Measurements from ENCODE around the gene FIS1. TPM values are rescaled to one million over a fixed set of nuclear protein-coding genes. Genes with fewer than 3 reads are reported as not detected.
A peak's percentile ranks its signal among the peaks of the same experiment; 100 is the strongest.
"Not testable (repeated sequence)": the region's sequence is repeated elsewhere in the genome, so short reads cannot be mapped to it uniquely, and the experiment has no call there.

Gene FIS1
- total RNA-seq, 1 donor from 2014 or later: 326 TPM

- no peak for ATAC-seq
- intact Hi-C loops (cut with micrococcal nuclease): no loop called here
- no peak for DNase-seq
These were observed 21.0 kb upstream of the FIS1 start for GRCh38 chr7:101265622-101266516.

GRCh38 chr7:101264102-101264706 lies 19.3 kb upstream of the FIS1 start:
- DNase-seq: peak; percentile 48
- intact Hi-C loops (cut with micrococcal nuclease): not testable (repeated sequence)
- peak; percentile 99 for ATAC-seq

GRCh38 chr7:101258243-101258731 lies 13.4 kb upstream of the FIS1 start:
- DNase-seq (no peak), ATAC-seq (no peak)
- intact Hi-C loops (cut with micrococcal nuclease): no loop called here

- intact Hi-C loops (cut with micrococcal nuclease): no loop called here
- no peak for DNase-seq
- no peak for ATAC-seq
These were observed 10.9 kb upstream of the FIS1 start for GRCh38 chr7:101255796-101256195.

GRCh38 chr7:101253199-101253598 lies 8.3 kb upstream of the FIS1 start:
- DNase-seq; intact Hi-C loops (cut with micrococcal nuclease); ATAC-seq: not testable (repeated sequence)

- DNase-seq: peak; percentile 99
- ATAC-seq: peak; percentile 100
- intact Hi-C loops (cut with micrococcal nuclease): no loop called here
These were observed 7.2 kb upstream of the FIS1 start for GRCh38 chr7:101251871-101252659.

- DNase-seq (no peak), ATAC-seq (no peak)
- intact Hi-C loops (cut with micrococcal nuclease): no loop called here
These were observed 5.4 kb upstream of the FIS1 start for GRCh38 chr7:101250324-101250723.

- DNase-seq (no peak), ATAC-seq (no peak)
- intact Hi-C loops (cut with micrococcal nuclease): no loop called here
These were observed 3.4 kb upstream of the FIS1 start for GRCh38 chr7:101248276-101248675.

GRCh38 chr7:101245147-101245668 lies 327 bp upstream of the FIS1 start:
- ATAC-seq: no peak

GRCh38 chr7:101243646-101244374 lies 1.1 kb downstream of the FIS1 start:
- intact Hi-C loops (cut with micrococcal nuclease): no loop called here
- DNase-seq (no peak), ATAC-seq (no peak)

More at GRCh38 chr7:101245147-101245668, 327 bp upstream of the FIS1 start:
- DNase-seq: no peak
- intact Hi-C loops (cut with micrococcal nuclease): no loop called here

- no peak for ATAC-seq
- no peak for DNase-seq
- intact Hi-C loops (cut with micrococcal nuclease): no loop called here
These were observed 3.2 kb downstream of the FIS1 start for GRCh38 chr7:101241443-101242349.

- DNase-seq: no peak
- ATAC-seq: no peak
- intact Hi-C loops (cut with micrococcal nuclease): no loop called here
These were observed 3.9 kb downstream of the FIS1 start for GRCh38 chr7:101241015-101241363.

GRCh38 chr7:101240226-101241014 lies 4.5 kb downstream of the FIS1 start:
- DNase-seq (no peak), ATAC-seq (no peak)
- intact Hi-C loops (cut with micrococcal nuclease): no loop called here

- intact Hi-C loops (cut with micrococcal nuclease): no loop called here
- DNase-seq (no peak), ATAC-seq (no peak)
These were observed 5.0 kb downstream of the FIS1 start for GRCh38 chr7:101239951-101240220.

- DNase-seq (no peak), ATAC-seq (no peak)
- intact Hi-C loops (cut with micrococcal nuclease): no loop called here
These were observed 5.5 kb downstream of the FIS1 start for GRCh38 chr7:101239191-101239950.

GRCh38 chr7:101238226-101239182 lies 6.4 kb downstream of the FIS1 start:
- intact Hi-C loops (cut with micrococcal nuclease): no loop called here
- ATAC-seq: peak; percentile 3
- DNase-seq: no peak

Measured in left ventricle myocardium superior (tissue), 1 donor.